Left lung (tissue), 10 donors: ENCODE measurements around the gene PHF1. TPM values are rescaled to one million over a fixed set of nuclear protein-coding genes. Genes with fewer than 3 reads are reported as not detected.

Experiments
- ATAC-seq: fragments of 200-7000 bp; cut with Tn5 transposase; one replicate; pipeline ENCODE4 v1.9.1; 2020; ENCODE audit warnings: moderate library complexity
- DNase-seq, 4 donors: peaks; one replicate each; pipeline ENCODE4 v3.0.0-alpha.2; 2013 to 2020
- H3K27ac ChIP-seq, 2 donors: fragments of 200-600 bp; sonication (generic) in 1 of 2; one replicate each; pipeline versions ENCODE4 v1.5.0 to v1.8.0; 2020 to 2021
- H3K27me3 ChIP-seq, 2 donors: fragments of 200-600 bp; sonication (generic) in 1 of 2; one replicate each; pipeline versions ENCODE4 v1.5.0 to v1.8.0; 2020 to 2021
- H3K36me3 ChIP-seq, 2 donors: fragments of 200-600 bp; sonication (generic) in 1 of 2; one replicate each; pipeline versions ENCODE4 v1.5.0 to v1.8.0; 2020 to 2021
- H3K4me1 ChIP-seq, 2 donors: fragments of 200-600 bp; one replicate each; pipeline ENCODE4 v1.8.0; 2021
- H3K4me3 ChIP-seq, 2 donors: fragments of 200-600 bp; sonication (generic) in 1 of 2; one replicate each; pipeline versions ENCODE4 v1.5.0 to v1.8.0; 2020 to 2021; ENCODE audit warnings: mild to moderate bottlenecking in 1 of 2
- H3K9me3 ChIP-seq, 2 donors: fragments of 200-600 bp; sonication (generic) in 1 of 2; one replicate each; pipeline versions ENCODE4 v1.5.0 to v1.8.0; 2020 to 2021
- CTCF ChIP-seq, 2 donors: fragments of 200-600 bp; sonication (generic) in 1 of 2; IDR thresholded peaks; one replicate each; pipeline versions ENCODE4 v1.5.0 to v1.8.0; 2021; ENCODE audit warnings: antibody characterized with exemption in 2 of 2
- intact Hi-C, 2 donors: fragments of 100-400 bp; cut with DNase I; formaldehyde crosslinking; loops; one replicate each; pipeline versions ENCODE4 v1.11.2 to v1.14.2; 2022
- polyA plus RNA-seq, 6 donors: library from polyadenylated mRNA; unstranded; fragments of 120-200 nt; gene quantifications; one replicate each; pipeline ENCODE4 v1.2.1, GENCODE V29; 2013; ENCODE audit not compliant: insufficient read length in 6 of 6
- total RNA-seq, 2 donors: library from RNA; stranded (reverse); fragmentation: NEBNext Ultra II Directional; extraction: Animal tissue kit (Norgen Biotek cat#: 25700); gene quantifications; one replicate each; pipeline ENCODE4 v1.2.1, GENCODE V29; 2021
- donor health status: DM: no; HTN: yes; CAD: no.
- donor health status: DM: no; HTN: no; CAD: no.

The PHF1 gene
- total and polyA plus RNA-seq, 8 donors: 43.4 to 91.9 (median 68.4) TPM

- Histone ChIP-seq H3K9me3 (no peaks in the 10 kb centered on the region), H3K36me3 (peaks cover 0 to 77% of the 10 kb centered on the region in 2 donors), H3K27ac (no peak overlapping the region), H3K4me3 (no peak overlapping the region), H3K4me1 (peaks cover 0 to 11% of the 10 kb centered on the region in 2 donors), H3K27me3 (no peaks in the 10 kb centered on the region)
- TF ChIP-seq CTCF (IDR thresholded peaks at IDR 0.05): no peak
- ATAC-seq (no peak), DNase-seq (no peak)
- intact Hi-C loops: no loop called here
Measured at GRCh38 chr6:33440649-33441309, 30.0 kb downstream of the PHF1 start.

DNA sequence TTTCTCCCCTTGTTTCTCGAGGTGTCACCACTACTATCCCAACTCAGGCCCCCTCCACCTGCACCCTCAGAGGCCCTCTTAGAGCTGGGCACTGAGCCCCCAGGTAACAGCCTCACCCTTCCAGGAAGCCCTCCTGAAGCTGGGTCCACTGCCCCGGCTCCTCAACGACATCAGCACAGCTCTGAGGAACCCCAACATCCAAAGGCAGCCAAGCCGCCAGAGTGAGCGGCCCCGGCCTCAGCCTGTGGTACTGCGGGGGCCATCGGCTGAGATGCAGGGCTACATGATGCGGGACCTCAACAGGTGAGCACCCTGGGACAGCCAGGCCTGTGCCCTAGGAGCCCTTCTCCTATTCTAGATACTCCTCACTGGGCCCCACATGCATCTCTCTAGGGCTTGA lies 30.6 kb downstream of the PHF1 start:
- TF ChIP-seq CTCF (IDR thresholded peaks at IDR 0.05): no peak
- no peaks in the 10 kb centered on the region for H3K27me3 ChIP-seq
- peaks cover 0 to 18% of the 10 kb centered on the region in 2 donors for H3K4me1 ChIP-seq
- peaks cover 0 to 76% of the 10 kb centered on the region in 2 donors for H3K36me3 ChIP-seq
- no peak overlapping the region for H3K27ac ChIP-seq
- intact Hi-C loops: no loop called here
- H3K9me3 ChIP-seq: no peaks in the 10 kb centered on the region
- no peak for ATAC-seq
- DNase-seq: no peak
- H3K4me3 ChIP-seq: no peak overlapping the region

DNA sequence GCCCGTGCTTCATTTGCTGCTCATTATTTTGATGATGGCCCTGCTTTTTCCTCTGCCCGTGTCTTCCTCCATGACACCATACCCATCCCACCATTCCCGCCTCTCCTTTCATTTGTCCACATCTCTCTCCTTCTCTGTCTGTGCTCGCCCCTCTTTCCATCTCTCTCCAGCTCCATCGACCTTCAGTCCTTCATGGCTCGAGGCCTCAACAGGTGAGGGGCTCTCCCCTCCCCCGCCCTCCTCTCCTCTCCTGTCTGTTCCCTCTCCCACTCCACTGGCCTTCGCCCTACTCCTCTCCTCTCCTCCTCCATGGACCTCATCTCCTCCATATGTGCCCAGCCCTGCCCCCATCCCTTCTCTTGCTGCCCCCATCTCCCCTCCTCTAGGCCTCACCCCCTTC lies 31.5 kb downstream of the PHF1 start:
- DNase-seq (no peak), ATAC-seq (no peak)
- Histone ChIP-seq H3K9me3 (no peaks in the 10 kb centered on the region), H3K27ac (no peak overlapping the region), H3K4me1 (peaks cover 0 to 19% of the 10 kb centered on the region in 2 donors), H3K36me3 (peaks cover 0 to 72% of the 10 kb centered on the region in 2 donors), H3K27me3 (no peaks in the 10 kb centered on the region), H3K4me3 (no peak overlapping the region)
- no peak for TF ChIP-seq CTCF (IDR thresholded peaks at IDR 0.05)
- intact Hi-C loops: no loop called here

DNA sequence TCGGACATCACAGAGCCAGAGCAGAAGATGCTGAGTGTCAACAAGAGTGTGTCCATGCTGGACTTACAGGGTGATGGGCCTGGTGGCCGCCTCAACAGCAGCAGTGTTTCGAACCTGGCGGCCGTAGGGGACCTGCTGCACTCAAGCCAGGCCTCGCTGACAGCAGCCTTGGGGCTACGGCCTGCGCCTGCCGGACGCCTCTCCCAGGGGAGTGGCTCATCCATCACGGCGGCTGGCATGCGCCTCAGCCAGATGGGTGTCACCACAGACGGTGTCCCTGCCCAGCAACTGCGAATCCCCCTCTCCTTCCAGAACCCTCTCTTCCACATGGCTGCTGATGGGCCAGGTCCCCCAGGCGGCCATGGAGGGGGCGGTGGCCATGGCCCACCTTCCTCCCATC lies 32.2 kb downstream of the PHF1 start:
- TF ChIP-seq CTCF (IDR thresholded peaks at IDR 0.05): no peak
- intact Hi-C loops: no loop called here
- no peaks in the 10 kb centered on the region for H3K9me3 ChIP-seq

DNA sequence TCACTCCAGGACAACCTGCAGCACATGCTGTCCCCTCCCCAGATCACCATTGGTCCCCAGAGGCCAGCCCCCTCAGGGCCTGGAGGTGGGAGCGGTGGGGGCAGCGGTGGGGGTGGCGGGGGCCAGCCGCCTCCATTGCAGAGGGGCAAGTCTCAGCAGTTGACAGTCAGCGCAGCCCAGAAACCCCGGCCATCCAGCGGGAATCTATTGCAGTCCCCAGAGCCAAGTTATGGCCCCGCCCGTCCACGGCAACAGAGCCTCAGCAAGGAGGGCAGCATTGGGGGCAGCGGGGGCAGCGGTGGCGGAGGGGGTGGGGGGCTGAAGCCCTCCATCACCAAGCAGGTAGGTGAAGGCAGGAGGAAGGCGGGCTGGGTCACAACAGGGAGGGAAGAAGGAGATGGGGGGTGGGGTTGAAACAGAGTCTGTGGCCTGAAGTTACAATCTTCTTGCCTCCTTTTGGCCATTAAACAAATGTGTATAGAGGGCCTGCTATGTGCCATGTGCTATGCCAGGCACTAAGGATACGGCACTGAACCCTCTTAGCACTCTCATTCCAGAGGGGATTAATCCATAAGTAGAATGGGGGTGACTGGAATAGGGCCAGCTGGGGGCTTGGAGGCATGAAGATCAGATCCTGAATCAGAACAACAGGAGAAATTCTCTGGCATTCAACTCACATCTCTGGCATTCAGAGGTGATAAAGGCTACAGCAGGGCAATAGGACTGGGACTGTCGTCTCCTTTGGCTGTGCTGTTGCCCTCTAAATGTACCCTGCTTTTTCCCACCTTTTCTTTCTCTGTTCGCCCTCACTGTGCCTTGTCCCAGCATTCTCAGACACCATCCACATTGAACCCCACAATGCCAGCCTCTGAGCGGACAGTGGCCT lies 33.0 kb downstream of the PHF1 start:
- Histone ChIP-seq H3K36me3 (peaks cover 0 to 63% of the 10 kb centered on the region in 2 donors), H3K4me1 (peaks cover 0 to 19% of the 10 kb centered on the region in 2 donors), H3K27ac (no peak overlapping the region)

More for the DNA sequence above, 32.2 kb downstream of the PHF1 start:
- no peak overlapping the region for H3K27ac ChIP-seq
- peaks cover 0 to 70% of the 10 kb centered on the region in 2 donors for H3K36me3 ChIP-seq
- H3K27me3 ChIP-seq: no peaks in the 10 kb centered on the region
- ATAC-seq (no peak), DNase-seq (no peak)
- H3K4me3 ChIP-seq: no peak overlapping the region
- peaks cover 0 to 19% of the 10 kb centered on the region in 2 donors for H3K4me1 ChIP-seq

More for the DNA sequence above, 33.0 kb downstream of the PHF1 start:
- no peak for DNase-seq
- Histone ChIP-seq H3K4me3 (no peak overlapping the region), H3K27me3 (no peaks in the 10 kb centered on the region), H3K9me3 (no peaks in the 10 kb centered on the region)
- TF ChIP-seq CTCF (IDR thresholded peaks at IDR 0.05): no peak
- intact Hi-C loops: no loop called here
- no peak for ATAC-seq
